Upper lobe of left lung (tissue), 6 donors: ENCODE measurements around the gene XYLT1. TPM values are rescaled to one million over a fixed set of nuclear protein-coding genes. Genes with fewer than 3 reads are reported as not detected.

ENCODE experiments used
- ATAC-seq, 2 donors: fragments of 200-7000 bp; cut with Tn5 transposase; one replicate each; pipeline ENCODE4 v1.9.1; 2022; ENCODE audit warnings: mild to moderate bottlenecking in 2 of 2, moderate library complexity in 2 of 2; ENCODE audit not compliant: low FRiP score in 2 of 2
- DNase-seq, 2 donors: peaks; one replicate each; pipeline ENCODE4 v3.0.0-alpha.2; 2019 to 2020
- H3K27ac ChIP-seq, 4 donors: fragments of 200-600 bp; sonication (generic); one replicate each; pipeline ENCODE4 v1.5.1; 2016 to 2019
- H3K27me3 ChIP-seq, 4 donors: fragments of 200-600 bp; sonication (generic); one replicate each; pipeline ENCODE4 v1.5.1; 2017 to 2019
- H3K36me3 ChIP-seq, 4 donors: fragments of 200-600 bp; sonication (generic); one replicate each; pipeline ENCODE4 v1.5.1; 2016 to 2019
- H3K4me1 ChIP-seq, 4 donors: fragments of 200-600 bp; sonication (generic); one replicate each; pipeline ENCODE4 v1.5.1; 2018 to 2019
- H3K4me3 ChIP-seq, 4 donors: fragments of 200-600 bp; sonication (generic); one replicate each; pipeline ENCODE4 v1.5.1; 2017 to 2019; ENCODE audit warnings: mild to moderate bottlenecking in 2 of 4, moderate library complexity in 1 of 4
- H3K9me3 ChIP-seq, 4 donors: fragments of 200-600 bp; sonication (generic); one replicate each; pipeline ENCODE4 v1.5.1; 2018 to 2019
- EP300 ChIP-seq, 4 donors: sonication (generic); formaldehyde crosslinking; IDR thresholded peaks; one replicate each; pipeline ENCODE4 v1.5.1; 2017; ENCODE audit warnings: antibody characterized with exemption in 4 of 4, control low read depth in 2 of 4
- POLR2A ChIP-seq, 4 donors: fragments of 450-650 bp; IDR thresholded peaks; one replicate each; pipeline ENCODE4 v1.5.1; 2016 to 2017; ENCODE audit warnings: antibody characterized with exemption in 4 of 4, mild to moderate bottlenecking in 2 of 4
- POLR2AphosphoS5 ChIP-seq, 2 donors: sonication (generic); formaldehyde crosslinking; IDR thresholded peaks; one replicate each; pipeline ENCODE4 v1.5.1; 2017; ENCODE audit warnings: antibody characterized with exemption in 2 of 2
- WGBS, 2 donors: methylation state at CpG; one replicate each; pipeline ENCODE4 v1.1.5; 2017 to 2018; 5-methylcytosine and 5-hydroxymethylcytosine counted together
- total RNA-seq, 6 donors: library from RNA; depleted of rRNA in 4 of 6; stranded (reverse); fragments of >200 nt in 4 of 6; gene quantifications; one replicate each; pipeline versions ENCODE4 v1.1.0 to v1.2.1, GENCODE V29; 2016 to 2021
- TF ChIP-seq, protein P1 (sequence below), 6 experiments: fragments of 450-650 bp in 4 of 6; fragments of 200-600 bp in 2 of 6; sonication (generic) in 2 of 6; IDR thresholded peaks; one replicate each; pipeline ENCODE4 v1.5.1; 2016 to 2019; ENCODE audit warnings: antibody characterized with exemption in 6 of 6
- donor health status: DM: no; HTN: no; CAD: no; lungs with moderate emphysema.
- donor health status: DM: no; HTN: yes; CAD: no; lungs with severe emphysema.

Gene XYLT1
- total RNA-seq, 6 donors from 2014 or later = 3.0 to 26.2 (median 6.8) TPM

DNA sequence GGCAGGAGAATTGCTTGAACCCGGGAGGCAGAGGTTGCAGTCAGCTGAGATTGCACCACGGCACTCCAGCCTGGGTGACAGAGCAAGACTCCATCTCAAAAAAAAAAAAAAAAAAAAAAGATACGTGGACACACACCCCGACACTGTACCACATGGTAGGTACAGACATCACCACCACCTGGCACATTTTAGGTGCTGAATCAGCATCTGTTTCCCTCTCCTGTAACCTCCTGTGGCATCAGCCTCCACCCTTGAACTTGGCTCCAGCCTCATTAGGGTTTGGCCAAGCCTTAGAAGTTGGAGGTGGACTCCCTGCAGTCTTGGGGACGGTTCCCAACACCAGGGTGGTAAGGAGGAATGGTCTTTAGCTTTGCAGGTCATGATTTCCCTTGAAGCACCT is 46.0 kb downstream of the XYLT1 start:
- no peaks in the 10 kb centered on the region for H3K36me3 ChIP-seq
- DNase-seq (no peak), ATAC-seq (peak in 1 of 2 donors; percentile 50)
- 87 to 95% methylated on average over 5 of the region's 5 CpGs for WGBS, 2 donors
- H3K27me3 ChIP-seq = no peaks in the 10 kb centered on the region
- H3K4me3 ChIP-seq = no peak overlapping the region
- no peaks in the 10 kb centered on the region for H3K9me3 ChIP-seq
- H3K27ac ChIP-seq = no peak overlapping the region
- TF ChIP-seq POLR2AphosphoS5 (IDR thresholded peaks at IDR 0.05) = no peak
- no peak for TF ChIP-seq EP300 (IDR thresholded peaks at IDR 0.05)
- no peak for TF ChIP-seq POLR2A (IDR thresholded peaks at IDR 0.05)
- TF ChIP-seq, protein P1, sequence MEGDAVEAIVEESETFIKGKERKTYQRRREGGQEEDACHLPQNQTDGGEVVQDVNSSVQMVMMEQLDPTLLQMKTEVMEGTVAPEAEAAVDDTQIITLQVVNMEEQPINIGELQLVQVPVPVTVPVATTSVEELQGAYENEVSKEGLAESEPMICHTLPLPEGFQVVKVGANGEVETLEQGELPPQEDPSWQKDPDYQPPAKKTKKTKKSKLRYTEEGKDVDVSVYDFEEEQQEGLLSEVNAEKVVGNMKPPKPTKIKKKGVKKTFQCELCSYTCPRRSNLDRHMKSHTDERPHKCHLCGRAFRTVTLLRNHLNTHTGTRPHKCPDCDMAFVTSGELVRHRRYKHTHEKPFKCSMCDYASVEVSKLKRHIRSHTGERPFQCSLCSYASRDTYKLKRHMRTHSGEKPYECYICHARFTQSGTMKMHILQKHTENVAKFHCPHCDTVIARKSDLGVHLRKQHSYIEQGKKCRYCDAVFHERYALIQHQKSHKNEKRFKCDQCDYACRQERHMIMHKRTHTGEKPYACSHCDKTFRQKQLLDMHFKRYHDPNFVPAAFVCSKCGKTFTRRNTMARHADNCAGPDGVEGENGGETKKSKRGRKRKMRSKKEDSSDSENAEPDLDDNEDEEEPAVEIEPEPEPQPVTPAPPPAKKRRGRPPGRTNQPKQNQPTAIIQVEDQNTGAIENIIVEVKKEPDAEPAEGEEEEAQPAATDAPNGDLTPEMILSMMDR (IDR thresholded peaks at IDR 0.05) = no peak
- H3K4me1 ChIP-seq = no peaks in the 10 kb centered on the region

DNA sequence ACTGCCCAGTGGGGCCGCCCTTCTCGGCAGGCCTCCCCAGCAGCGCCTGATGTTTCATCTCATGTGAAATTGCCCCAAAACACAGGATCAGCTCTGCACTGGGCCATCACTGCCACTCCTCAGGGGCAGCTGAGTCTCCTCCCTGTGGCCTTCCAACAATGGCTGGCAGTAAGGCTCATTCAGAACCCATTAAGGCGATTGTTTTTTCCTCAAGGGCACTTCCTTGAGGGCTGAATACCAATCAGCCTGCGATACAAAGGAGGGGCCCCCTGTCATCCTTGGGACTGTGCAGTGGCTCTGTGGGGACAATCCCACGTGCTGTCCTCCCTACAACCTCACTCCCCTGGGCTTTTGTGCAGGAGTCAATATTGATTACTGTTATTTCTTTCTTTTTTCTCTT is 47.5 kb downstream of the XYLT1 start:
- no peaks in the 10 kb centered on the region for H3K4me1 ChIP-seq
- TF ChIP-seq POLR2A (IDR thresholded peaks at IDR 0.05) (no peak), POLR2AphosphoS5 (IDR thresholded peaks at IDR 0.05) (no peak), EP300 (IDR thresholded peaks at IDR 0.05) (no peak)
- TF ChIP-seq, protein P1 (IDR thresholded peaks at IDR 0.05) = no peak
- no peak for ATAC-seq
- H3K4me3 ChIP-seq = no peak overlapping the region
- WGBS, 2 donors = 76 to 79% methylated on average over 6 of the region's 6 CpGs
- no peaks in the 10 kb centered on the region for H3K36me3 ChIP-seq
- peak in 1 of 2 donors; percentile 16 for DNase-seq
- H3K9me3 ChIP-seq = no peaks in the 10 kb centered on the region
- H3K27me3 ChIP-seq = no peaks in the 10 kb centered on the region
- no peak overlapping the region for H3K27ac ChIP-seq

DNA sequence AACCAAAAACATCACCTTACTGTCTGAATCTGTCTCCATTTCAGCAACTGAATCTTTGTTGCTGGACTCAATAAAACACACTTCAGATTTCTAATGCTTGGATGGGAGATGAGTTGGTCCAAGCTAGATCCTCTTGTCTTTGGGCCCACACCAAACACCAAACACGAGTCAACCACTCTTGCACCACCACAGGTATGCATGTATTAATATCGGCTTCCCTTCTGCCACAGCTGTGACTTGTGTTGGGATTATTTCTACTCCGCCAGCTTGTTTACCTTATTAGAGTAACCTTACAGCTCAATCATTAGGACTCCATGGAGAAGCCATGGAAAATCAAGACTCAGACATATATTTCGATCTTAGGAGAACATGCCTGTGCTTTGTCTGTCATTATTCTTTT is 49.9 kb downstream of the XYLT1 start:
- no peak for TF ChIP-seq POLR2A (IDR thresholded peaks at IDR 0.05)
- TF ChIP-seq EP300 (IDR thresholded peaks at IDR 0.05) = no peak
- TF ChIP-seq POLR2AphosphoS5 (IDR thresholded peaks at IDR 0.05) = no peak
- TF ChIP-seq, protein P1 (IDR thresholded peaks at IDR 0.05) = no peak
- no peaks in the 10 kb centered on the region for H3K9me3 ChIP-seq
- DNase-seq (no peak), ATAC-seq (no peak)
- no peaks in the 10 kb centered on the region for H3K27me3 ChIP-seq
- H3K27ac ChIP-seq = no peak overlapping the region
- H3K36me3 ChIP-seq = no peaks in the 10 kb centered on the region
- WGBS, 2 donors = 93% methylated on average over 4 of the region's 4 CpGs
- peaks cover 5 to 16% (median 12%) of the 10 kb centered on the region in 4 donors for H3K4me1 ChIP-seq
- no peak overlapping the region for H3K4me3 ChIP-seq

DNA sequence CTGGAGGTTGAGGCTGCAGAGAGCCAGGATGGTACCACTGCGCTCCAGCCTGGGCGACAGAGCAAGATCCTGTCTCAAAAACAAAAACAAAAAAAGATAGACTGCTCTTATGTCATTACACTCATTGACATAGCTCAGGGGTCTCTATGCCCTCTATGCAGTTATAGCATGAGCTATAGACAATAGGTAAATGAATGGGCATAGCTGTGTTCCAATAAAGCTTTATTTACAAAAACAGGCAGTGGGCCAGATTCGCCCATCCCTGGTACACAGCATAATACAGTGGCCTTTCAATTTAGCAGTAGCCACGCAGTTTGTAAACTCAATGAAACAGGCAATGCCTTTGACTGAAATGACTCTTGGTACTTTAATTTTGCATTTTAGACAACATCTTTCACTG is 51.5 kb downstream of the XYLT1 start:
- no peaks in the 10 kb centered on the region for H3K9me3 ChIP-seq
- no peak overlapping the region for H3K27ac ChIP-seq
- ATAC-seq (no peak), DNase-seq (no peak)
- WGBS, 2 donors = 94% methylated on average over 4 of the region's 4 CpGs
- no peaks in the 10 kb centered on the region for H3K27me3 ChIP-seq
- no peaks in the 10 kb centered on the region for H3K36me3 ChIP-seq
- no peak overlapping the region for H3K4me3 ChIP-seq
- peaks cover 5 to 20% (median 14%) of the 10 kb centered on the region in 4 donors for H3K4me1 ChIP-seq
- TF ChIP-seq EP300 (IDR thresholded peaks at IDR 0.05) (no peak), POLR2A (IDR thresholded peaks at IDR 0.05) (no peak), POLR2AphosphoS5 (IDR thresholded peaks at IDR 0.05) (no peak)
- TF ChIP-seq, protein P1 (IDR thresholded peaks at IDR 0.05) = no peak

DNA sequence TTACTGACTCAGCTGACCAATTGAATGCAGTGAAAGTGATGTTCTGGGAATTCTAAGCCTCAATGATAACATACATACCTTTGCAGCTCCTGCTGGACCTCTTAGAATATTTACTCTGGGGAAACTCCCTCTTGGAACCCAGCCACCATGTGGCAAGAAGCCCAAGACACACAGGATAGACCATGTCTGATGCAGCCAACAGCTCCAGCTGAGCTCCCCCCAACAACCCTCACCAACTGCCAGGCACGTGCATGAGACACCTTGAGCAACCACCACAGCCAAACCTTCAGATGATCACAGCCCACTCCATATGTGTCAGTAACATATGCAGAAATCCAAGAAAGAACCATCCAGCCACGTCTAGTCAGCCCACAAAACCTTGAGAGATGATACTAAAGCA is 53.0 kb downstream of the XYLT1 start:
- H3K9me3 ChIP-seq = no peaks in the 10 kb centered on the region
- TF ChIP-seq POLR2A (IDR thresholded peaks at IDR 0.05) (no peak), EP300 (IDR thresholded peaks at IDR 0.05) (no peak), POLR2AphosphoS5 (IDR thresholded peaks at IDR 0.05) (no peak)
- TF ChIP-seq, protein P1 (IDR thresholded peaks at IDR 0.05) = no peak
- ATAC-seq = no peak
- H3K4me1 ChIP-seq = peaks cover 5 to 20% (median 14%) of the 10 kb centered on the region in 4 donors
- H3K27me3 ChIP-seq = no peaks in the 10 kb centered on the region
- DNase-seq = no peak
- H3K27ac ChIP-seq = no peak overlapping the region
- H3K36me3 ChIP-seq = no peaks in the 10 kb centered on the region
- H3K4me3 ChIP-seq = no peak overlapping the region
- 83 to 85% methylated on average over 2 of the region's 2 CpGs for WGBS, 2 donors
